B cell (primary cell): Measurements from ENCODE around the gene CRYGN. TPM values are rescaled to one million over a fixed set of nuclear protein-coding genes. Genes with fewer than 3 reads are reported as not detected.

Source experiments
- ATAC-seq: fragments of 200-7000 bp; cut with Tn5 transposase; one replicate; pipeline ENCODE4 v1.10.0; 2021; ENCODE audit warnings: low read depth, mild to moderate bottlenecking, moderate number of reproducible peaks, moderate library complexity
- CTCF ChIA-PET: fragments of 350-600 bp; sonication (Branson Sonifier 250); formaldehyde crosslinking; loops from one replicate; lab custom pipeline; 2021; ENCODE audit warnings: antibody characterized with exemption, inconsistent platforms; lab: Charles Lee
- POLR2A ChIA-PET: fragments of 350-600 bp; sonication (Branson Sonifier 250); formaldehyde crosslinking; loops from one replicate; lab custom pipeline; 2021; ENCODE audit warnings: antibody characterized with exemption; lab: Charles Lee
- DNase-seq: peaks from one replicate; pipeline ENCODE4 v3.0.0; 2013
- H2AFZ ChIP-seq: 2 replicates; pipeline ENCODE4 v1.6.1; 2012; ENCODE audit warnings: mild to moderate bottlenecking, low read depth, low read length; ENCODE audit not compliant: insufficient read depth, poor library complexity, severe bottlenecking
- H3K27ac ChIP-seq, 2 donors: 1 replicate in 1 of 2; 2 replicates in 1 of 2; pipeline ENCODE4 v1.5.1; 2012 to 2013; ENCODE audit warnings: low read length in 2 of 2, mild to moderate bottlenecking in 2 of 2, moderate library complexity in 1 of 2
- H3K27me3 ChIP-seq, 4 experiments: fragments of 200-600 bp in 1 of 4; sonication (generic) in 1 of 4; replicated peaks in 1 of 4; 1 replicate in 2 of 4; 2 replicates in 2 of 4; pipeline versions ENCODE4 v1.6.1 to v1.7.0; 2013 to 2016; ENCODE audit warnings: low read length in 3 of 4, mild to moderate bottlenecking in 2 of 4, mixed read lengths in 1 of 4, moderate library complexity in 1 of 4; ENCODE audit not compliant: insufficient read depth in 4 of 4, control insufficient read depth in 3 of 4; ENCODE audit errors: control extremely low read depth in 1 of 4
- H3K36me3 ChIP-seq, 2 experiments: replicated peaks in 1 of 2; 1 replicate in 1 of 2; 2 replicates in 1 of 2; pipeline versions ENCODE4 v1.6.1 to v1.7.1; 2013; ENCODE audit warnings: low read length in 1 of 2; ENCODE audit not compliant: insufficient read depth in 2 of 2, control insufficient read depth in 1 of 2; ENCODE audit errors: control extremely low read depth in 1 of 2, extremely low read depth in 1 of 2
- H3K4me1 ChIP-seq, 2 donors: fragments of 200-600 bp in 1 of 2; sonication (generic) in 1 of 2; 1 replicate in 1 of 2; 2 replicates in 1 of 2; pipeline versions ENCODE4 v1.5.1 to v1.6.1; 2013 to 2017; ENCODE audit warnings: low read length in 2 of 2; ENCODE audit not compliant: control insufficient read depth in 2 of 2, insufficient read depth in 2 of 2
- H3K4me2 ChIP-seq: replicated peaks from 2 replicates; pipeline ENCODE3; 2012; ENCODE audit warnings: mild to moderate bottlenecking, low read depth, low read length; ENCODE audit not compliant: poor library complexity, severe bottlenecking
- H3K4me3 ChIP-seq, 5 experiments: fragments of 200-600 bp in 1 of 5; sonication (generic) in 1 of 5; 1 replicate in 3 of 5; 2 replicates in 2 of 5; pipeline versions ENCODE4 v1.5.1 to v1.7.0; 2011 to 2016; ENCODE audit warnings: low read length in 4 of 5, mild to moderate bottlenecking in 4 of 5, low read depth in 2 of 5, control low read depth in 1 of 5, moderate library complexity in 1 of 5; ENCODE audit not compliant: insufficient read depth in 1 of 5; ENCODE audit errors: control extremely low read depth in 1 of 5, extremely low read depth in 1 of 5
- H3K79me2 ChIP-seq: fragments of 200-600 bp; sonication (generic); one replicate; pipeline ENCODE4 v1.6.0; 2016; ENCODE audit warnings: low read length; ENCODE audit not compliant: control insufficient read depth, insufficient read depth
- H3K9ac ChIP-seq: fragments of 200-600 bp; sonication (generic); 2 replicates; pipeline ENCODE4 v1.6.1; 2017; ENCODE audit warnings: mild to moderate bottlenecking, low read length, moderate library complexity
- H3K9me3 ChIP-seq, 3 donors: one replicate each; pipeline versions ENCODE4 v1.6.1 to v1.7.1; 2013; ENCODE audit warnings: low read length in 2 of 3; ENCODE audit not compliant: control insufficient read depth in 2 of 3, insufficient read depth in 1 of 3; ENCODE audit errors: control extremely low read depth in 1 of 3
- H4K20me1 ChIP-seq: 2 replicates; pipeline ENCODE4 v1.6.0; 2012; ENCODE audit warnings: mild to moderate bottlenecking, low read length; ENCODE audit not compliant: insufficient read depth, control insufficient read depth, poor library complexity, severe bottlenecking
- H3K27ac Mint-ChIP-seq: one replicate; pipeline ENCODE4 v1.8.0; 2021; ENCODE audit warnings: mixed read lengths
- H3K27me3 Mint-ChIP-seq: one replicate; pipeline ENCODE4 v1.8.0; 2021; ENCODE audit warnings: mixed read lengths
- H3K4me1 Mint-ChIP-seq: one replicate; pipeline ENCODE4 v1.8.0; 2021; ENCODE audit warnings: mixed read lengths
- H3K4me3 Mint-ChIP-seq: one replicate; pipeline ENCODE4 v1.8.0; 2021; ENCODE audit warnings: mixed read lengths
- H3K9me3 Mint-ChIP-seq: one replicate; pipeline ENCODE4 v1.8.0; 2022; ENCODE audit warnings: mixed read lengths; ENCODE audit not compliant: insufficient read depth
- EZH2 ChIP-seq: IDR thresholded peaks from 2 replicates; pipeline ENCODE4 v1.6.1; 2012; ENCODE audit warnings: borderline replicate concordance, low read depth, mild to moderate bottlenecking, moderate library complexity, low read length; ENCODE audit not compliant: insufficient read depth, poor library complexity, severe bottlenecking
- WGBS: methylation state at CpG from one replicate; pipeline ENCODE4 v1.1.5; 2013; ENCODE audit warnings: missing lambda C conversion rate; ENCODE audit not compliant: insufficient coverage; 5-methylcytosine and 5-hydroxymethylcytosine counted together
- intact Hi-C: fragments of 100-400 bp; cut with micrococcal nuclease; formaldehyde crosslinking; loops from one replicate; pipeline ENCODE4 v1.10.0; 2022
- polyA plus RNA-seq: library from polyadenylated mRNA; depleted of rRNA; stranded (reverse); fragments of >200 nt; gene quantifications from 2 replicates; pipeline ENCODE4 v1.2.3, GENCODE V29; 2012
- total RNA-seq, 2 donors: library from RNA; stranded (reverse); fragments of 120-200 nt in 1 of 2; gene quantifications; 1 replicate in 1 of 2; 2 replicates in 1 of 2; pipeline versions ENCODE4 v1.2.3 to v1.2.4, GENCODE V29; 2013 to 2022
- TF ChIP-seq, protein P1 (sequence below): fragments of 200-600 bp; IDR thresholded peaks from one replicate; pipeline ENCODE4 v1.8.0; 2022; ENCODE audit warnings: antibody characterized with exemption, mild to moderate bottlenecking

Gene CRYGN
- total and polyA plus RNA-seq, 2 donors (not counting 1 experiment from before 2014, with no cell fraction given) = not detected

DNA sequence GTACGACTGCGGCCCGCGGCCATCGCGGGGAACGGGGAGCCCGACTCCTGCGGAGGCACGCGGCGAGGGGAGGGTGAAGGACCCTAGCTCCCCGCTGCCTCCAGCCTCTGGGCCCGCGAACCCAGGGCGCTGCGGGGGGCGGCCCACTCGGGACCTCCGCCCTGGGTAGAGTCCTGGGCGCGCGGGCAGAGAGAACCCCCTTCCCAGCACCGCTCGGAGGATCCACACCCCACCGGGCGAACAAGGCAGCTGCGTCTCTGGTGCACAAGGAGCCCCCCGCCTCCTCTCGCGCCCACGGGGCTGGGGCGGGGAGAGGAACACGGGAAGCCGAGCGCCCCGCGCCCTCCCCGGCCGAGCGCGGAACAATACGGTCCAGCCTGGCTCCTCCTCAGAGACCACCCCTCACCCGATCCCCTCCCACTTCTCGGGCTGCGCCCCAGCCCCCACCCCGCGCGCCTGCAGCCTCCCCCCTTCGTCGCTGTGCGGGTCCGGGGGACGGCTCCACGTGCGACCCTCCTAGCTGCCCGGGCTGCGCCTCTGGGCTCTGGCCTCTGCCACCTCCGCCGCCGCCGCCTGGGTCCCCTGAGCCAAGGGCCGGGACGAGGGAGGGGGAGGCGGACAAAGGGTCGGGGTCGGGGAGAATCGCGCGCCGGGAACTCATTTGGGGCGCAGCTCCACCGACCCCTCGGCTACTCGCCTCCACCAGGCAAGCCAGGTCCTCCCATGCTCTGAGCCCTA, 30.1 kb downstream of the CRYGN start, which contains the start of gene WDR86:
Gene WDR86, minus strand, starts transcription at position 372 of the 738 bp plus-strand sequence. CDS start 449 bp downstream, outside the sequence.
- TF ChIP-seq, protein P1, sequence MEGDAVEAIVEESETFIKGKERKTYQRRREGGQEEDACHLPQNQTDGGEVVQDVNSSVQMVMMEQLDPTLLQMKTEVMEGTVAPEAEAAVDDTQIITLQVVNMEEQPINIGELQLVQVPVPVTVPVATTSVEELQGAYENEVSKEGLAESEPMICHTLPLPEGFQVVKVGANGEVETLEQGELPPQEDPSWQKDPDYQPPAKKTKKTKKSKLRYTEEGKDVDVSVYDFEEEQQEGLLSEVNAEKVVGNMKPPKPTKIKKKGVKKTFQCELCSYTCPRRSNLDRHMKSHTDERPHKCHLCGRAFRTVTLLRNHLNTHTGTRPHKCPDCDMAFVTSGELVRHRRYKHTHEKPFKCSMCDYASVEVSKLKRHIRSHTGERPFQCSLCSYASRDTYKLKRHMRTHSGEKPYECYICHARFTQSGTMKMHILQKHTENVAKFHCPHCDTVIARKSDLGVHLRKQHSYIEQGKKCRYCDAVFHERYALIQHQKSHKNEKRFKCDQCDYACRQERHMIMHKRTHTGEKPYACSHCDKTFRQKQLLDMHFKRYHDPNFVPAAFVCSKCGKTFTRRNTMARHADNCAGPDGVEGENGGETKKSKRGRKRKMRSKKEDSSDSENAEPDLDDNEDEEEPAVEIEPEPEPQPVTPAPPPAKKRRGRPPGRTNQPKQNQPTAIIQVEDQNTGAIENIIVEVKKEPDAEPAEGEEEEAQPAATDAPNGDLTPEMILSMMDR = no peak
- peak; percentile 80 for TF ChIP-seq EZH2
- Histone ChIP-seq H3K4me2 (peak within 1 kb of the TSS; percentile 73), H3K9me3 (peaks cover 0 to 20% (median 0%) of the 10 kb centered on the region in 3 donors), H3K4me1 (peaks cover 34% of the 10 kb centered on the region in 2 donors), H3K27me3 (peaks cover 0 to 67% (median 26%) of the 10 kb centered on the region in 4 experiments), H2AFZ (peak within 1 kb of the TSS; percentile 38), H3K79me2 (no peaks in the 10 kb centered on the region), H3K4me3 (peak within 1 kb of the TSS in 4 of 5 experiments; percentile 15 to 29 (median 26)), H3K36me3 (no peaks in the 10 kb centered on the region), H4K20me1 (no peaks in the 10 kb centered on the region), H3K27ac (no peak within 1 kb of the TSS), H3K9ac (peak within 1 kb of the TSS; percentile 35)
- ChIA-PET POLR2A (no interaction called here), CTCF (interaction anchor here (0.7 to 3.5 kb wide), 2 partner anchors 38 to 41 kb away, joined by 3 to 16 read pairs; no protein-coding TSS in a partner anchor)
- H3K27me3 Mint-ChIP-seq = peaks cover 48% of the 10 kb centered on the region
- DNase-seq (peak; percentile 48), ATAC-seq (no peak)
- WGBS = 7% methylated on average over 73 of the region's 75 CpGs
- intact Hi-C loops = loop anchor here (1.0 kb wide), 1 partner anchor 10 kb away; no protein-coding TSS in a partner anchor
- no peaks in the 10 kb centered on the region for H3K9me3 Mint-ChIP-seq
- peak within 1 kb of the TSS; percentile 71 for H3K27ac Mint-ChIP-seq
- peak within 1 kb of the TSS; percentile 88 for H3K4me3 Mint-ChIP-seq
- peaks cover 26% of the 10 kb centered on the region for H3K4me1 Mint-ChIP-seq
